Measurements from ENCODE around the gene ARID3A.

ARID3A gene

GRCh38 chr19:927780-928401, 2.1 kb downstream of the ARID3A start:
- Histone ChIP-seq H3K9me3 (ENCODE audit: insufficient read depth, low read length) (no peaks in the 10 kb centered on the region), H3K4me3 (ENCODE audit: insufficient read depth, low read length, poor library complexity, severe bottlenecking) (no peak overlapping the region), H2AFZ (ENCODE audit: low read depth, low read length, severe bottlenecking) (no peak overlapping the region), H3K79me2 (ENCODE audit: insufficient read depth, low read length) (no peaks in the 10 kb centered on the region), H3K4me2 (ENCODE audit: low read depth, low read length, poor library complexity, severe bottlenecking) (no peak overlapping the region), H3K9me2 (replicated peaks; ENCODE audit: insufficient read depth, low read length) (no peaks in the 10 kb centered on the region), H3K36me3 (ENCODE audit: low read length) (no peaks in the 10 kb centered on the region), H3K27ac (ENCODE audit: low read depth, low read length) (no peak overlapping the region), H4K20me1 (ENCODE audit: low read depth, low read length) (no peaks in the 10 kb centered on the region), H3K9ac (ENCODE audit: low read length) (no peak overlapping the region), H3K27me3 (ENCODE audit: low read length) (no peaks in the 10 kb centered on the region), H3F3A (ENCODE audit: insufficient read depth) (no peaks in the 10 kb centered on the region)
- TF ChIP-seq EZH2phosphoT487 (conservative IDR thresholded peaks at IDR 0.05; ENCODE audit: low read length) (no peak), CTCF (IDR thresholded peaks at IDR 0.05; ENCODE audit: insufficient read depth, low read length, poor library complexity, severe bottlenecking) (no peak)

- H2AFZ ChIP-seq (ENCODE audit: low read depth, low read length, severe bottlenecking) = no peak overlapping the region
- H4K20me1 ChIP-seq (ENCODE audit: low read depth, low read length) = no peaks in the 10 kb centered on the region
- no peaks in the 10 kb centered on the region for H3K36me3 ChIP-seq (ENCODE audit: low read length)
- H3K27ac ChIP-seq (ENCODE audit: low read depth, low read length) = no peak overlapping the region
- H3K4me2 ChIP-seq (ENCODE audit: low read depth, low read length, poor library complexity, severe bottlenecking) = no peak overlapping the region
- H3K4me3 ChIP-seq (ENCODE audit: insufficient read depth, low read length, poor library complexity, severe bottlenecking) = no peak overlapping the region
- H3F3A ChIP-seq (ENCODE audit: insufficient read depth) = no peaks in the 10 kb centered on the region
- no peaks in the 10 kb centered on the region for H3K9me3 ChIP-seq (ENCODE audit: insufficient read depth, low read length)
- TF ChIP-seq CTCF (IDR thresholded peaks at IDR 0.05; ENCODE audit: insufficient read depth, low read length, poor library complexity, severe bottlenecking) (no peak), EZH2phosphoT487 (conservative IDR thresholded peaks at IDR 0.05; ENCODE audit: low read length) (no peak)
- H3K27me3 ChIP-seq (ENCODE audit: low read length) = no peaks in the 10 kb centered on the region
- no peaks in the 10 kb centered on the region for H3K79me2 ChIP-seq (ENCODE audit: insufficient read depth, low read length)
- no peak overlapping the region for H3K9ac ChIP-seq (ENCODE audit: low read length)
- H3K9me2 ChIP-seq (replicated peaks; ENCODE audit: insufficient read depth, low read length) = no peaks in the 10 kb centered on the region
These were observed 2.8 kb downstream of the ARID3A start for GRCh38 chr19:928471-929202.

GRCh38 chr19:929203-929890, 3.5 kb downstream of the ARID3A start:
- H4K20me1 ChIP-seq (ENCODE audit: low read depth, low read length) = no peaks in the 10 kb centered on the region
- H3K36me3 ChIP-seq (ENCODE audit: low read length) = no peaks in the 10 kb centered on the region
- TF ChIP-seq CTCF (IDR thresholded peaks at IDR 0.05; ENCODE audit: insufficient read depth, low read length, poor library complexity, severe bottlenecking) (no peak), EZH2phosphoT487 (conservative IDR thresholded peaks at IDR 0.05; ENCODE audit: low read length) (no peak)
- no peaks in the 10 kb centered on the region for H3F3A ChIP-seq (ENCODE audit: insufficient read depth)
- no peak overlapping the region for H3K9ac ChIP-seq (ENCODE audit: low read length)
- no peaks in the 10 kb centered on the region for H3K27me3 ChIP-seq (ENCODE audit: low read length)
- H3K79me2 ChIP-seq (ENCODE audit: insufficient read depth, low read length) = no peaks in the 10 kb centered on the region
- no peaks in the 10 kb centered on the region for H3K9me2 ChIP-seq (replicated peaks; ENCODE audit: insufficient read depth, low read length)
- H2AFZ ChIP-seq (ENCODE audit: low read depth, low read length, severe bottlenecking) = no peak overlapping the region
- H3K4me3 ChIP-seq (ENCODE audit: insufficient read depth, low read length, poor library complexity, severe bottlenecking) = no peak overlapping the region
- no peak overlapping the region for H3K4me2 ChIP-seq (ENCODE audit: low read depth, low read length, poor library complexity, severe bottlenecking)
- no peaks in the 10 kb centered on the region for H3K9me3 ChIP-seq (ENCODE audit: insufficient read depth, low read length)
- no peak overlapping the region for H3K27ac ChIP-seq (ENCODE audit: low read depth, low read length)
